HT-29 (cell line): ENCODE results near the gene NBAS. TPM values are rescaled to one million over a fixed set of nuclear protein-coding genes. Genes with fewer than 3 reads are reported as not detected.

Source experiments
- DNase-seq: peaks from one replicate; pipeline ENCODE4 v3.0.0-alpha.2; 2015; ENCODE audit warnings: low spot score
- total RNA-seq: library from RNA; depleted of rRNA; stranded (reverse); fragments of >200 nt; shearing (Covaris generic); gene quantifications from 2 replicates; pipeline ENCODE4 v1.2.3, GENCODE V29; 2014; rRNA removed

NBAS gene
- total RNA-seq, result 17.3 and 18.0 TPM in 2 replicates

DNA sequence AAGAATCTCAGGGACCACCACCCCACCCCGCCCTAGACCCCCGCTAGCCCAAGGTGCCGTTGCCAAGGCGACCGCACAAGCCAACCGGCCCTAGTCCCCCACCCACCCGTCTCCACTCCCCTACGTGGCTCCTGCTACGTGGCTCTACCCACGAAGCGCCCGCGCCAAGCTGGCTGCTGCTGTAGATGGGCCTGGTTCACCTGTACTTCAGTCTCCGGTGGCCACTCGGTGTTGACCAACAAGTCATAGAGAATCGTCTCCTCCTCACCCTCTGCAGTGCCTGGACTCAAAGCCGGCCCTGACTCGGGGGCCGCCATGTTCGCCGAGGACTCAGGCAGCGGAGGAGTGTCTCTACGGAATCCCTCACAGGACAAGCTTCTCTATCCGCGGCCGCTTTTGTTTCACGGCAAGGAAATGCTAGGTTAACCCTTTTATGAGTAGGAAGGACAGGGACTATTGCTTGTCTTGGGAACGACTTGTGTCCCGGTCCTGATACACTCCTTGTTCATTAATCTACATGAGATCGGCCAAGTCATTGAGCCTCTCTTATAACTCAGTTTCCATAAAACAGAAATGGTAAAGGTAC is at the start of gene NBAS:
NBAS (minus strand) TSS at position 347 of the 586 bp plus-strand sequence; CDS start at position 317, 30 bp downstream.
- DNase-seq, result peak; percentile 88

DNA sequence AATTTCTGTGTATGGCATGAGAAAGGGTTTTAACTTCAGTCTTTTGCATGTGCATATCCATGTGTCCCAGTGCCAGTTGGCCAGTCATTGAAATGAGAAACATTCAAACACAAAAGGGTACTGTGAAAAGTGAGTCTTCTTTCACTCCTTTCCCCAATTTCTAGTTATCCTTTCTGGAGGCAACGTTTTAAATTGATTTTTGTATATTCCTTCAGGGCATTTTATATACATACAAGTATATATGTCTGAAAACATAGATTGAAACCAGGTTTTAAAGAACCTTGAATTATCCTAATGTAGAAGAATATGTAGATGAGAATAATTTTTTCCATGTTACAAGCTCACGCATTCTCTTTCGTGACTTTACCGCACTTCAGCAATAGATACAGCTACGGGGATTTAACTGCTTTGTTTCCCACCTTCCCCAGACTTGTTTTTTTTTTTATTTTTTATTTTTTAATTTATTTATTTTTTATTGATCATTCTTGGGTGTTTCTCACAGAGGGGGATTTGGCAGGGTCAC is 49.4 kb upstream of the NBAS start:
- no peak for DNase-seq

DNA sequence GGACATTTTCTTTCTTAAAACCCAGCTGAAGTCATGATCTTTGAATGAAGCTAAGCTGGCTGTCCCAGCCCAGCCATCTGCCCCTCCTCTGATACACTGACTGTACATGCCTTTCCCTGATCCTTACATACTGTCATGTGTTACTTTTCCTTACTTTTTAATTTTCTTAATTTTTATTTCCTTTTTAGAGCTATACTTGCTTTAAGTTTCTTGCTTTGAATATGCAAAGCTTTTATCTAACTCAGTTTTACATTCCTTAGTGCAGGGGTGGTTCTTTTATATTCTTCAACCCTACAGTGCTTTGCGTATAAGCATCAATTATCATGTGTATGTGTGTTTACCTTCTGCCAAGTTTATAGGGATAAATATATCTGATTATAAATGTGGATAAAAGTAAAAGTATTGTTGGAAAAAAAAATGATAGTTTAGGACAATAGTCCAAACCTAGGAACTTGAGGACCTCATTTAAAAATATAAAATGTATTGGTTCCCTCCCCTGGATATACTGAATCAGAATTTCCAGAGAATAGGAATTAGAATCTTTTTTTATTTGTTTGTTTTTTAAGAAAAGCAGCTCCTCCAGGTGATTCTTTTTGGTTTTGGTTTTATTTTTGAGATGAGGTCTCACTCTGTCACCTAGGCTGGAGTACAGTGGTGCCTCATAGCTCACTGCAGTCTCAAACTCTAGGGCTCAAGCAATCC is 48.4 kb upstream of the NBAS start:
- no peak for DNase-seq

DNA sequence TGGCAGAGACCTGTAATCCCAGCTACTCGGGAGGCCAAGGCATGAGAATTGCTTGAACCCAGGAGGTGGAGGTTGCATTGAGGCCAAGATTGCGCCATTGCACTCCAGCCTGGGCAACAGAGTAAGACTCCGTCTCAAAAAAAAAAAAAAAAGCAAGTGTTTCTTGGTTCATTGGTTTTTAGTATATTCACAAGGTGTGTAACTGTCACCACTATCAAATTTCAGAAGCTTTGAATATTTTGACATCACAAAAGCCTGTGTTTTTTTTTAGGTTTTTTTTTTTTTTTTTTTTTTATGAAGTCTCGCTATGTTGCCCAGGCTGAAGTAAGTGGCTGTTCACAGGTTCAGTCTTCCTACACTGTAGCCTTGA is 47.2 kb upstream of the NBAS start:
- DNase-seq, result no peak

DNA sequence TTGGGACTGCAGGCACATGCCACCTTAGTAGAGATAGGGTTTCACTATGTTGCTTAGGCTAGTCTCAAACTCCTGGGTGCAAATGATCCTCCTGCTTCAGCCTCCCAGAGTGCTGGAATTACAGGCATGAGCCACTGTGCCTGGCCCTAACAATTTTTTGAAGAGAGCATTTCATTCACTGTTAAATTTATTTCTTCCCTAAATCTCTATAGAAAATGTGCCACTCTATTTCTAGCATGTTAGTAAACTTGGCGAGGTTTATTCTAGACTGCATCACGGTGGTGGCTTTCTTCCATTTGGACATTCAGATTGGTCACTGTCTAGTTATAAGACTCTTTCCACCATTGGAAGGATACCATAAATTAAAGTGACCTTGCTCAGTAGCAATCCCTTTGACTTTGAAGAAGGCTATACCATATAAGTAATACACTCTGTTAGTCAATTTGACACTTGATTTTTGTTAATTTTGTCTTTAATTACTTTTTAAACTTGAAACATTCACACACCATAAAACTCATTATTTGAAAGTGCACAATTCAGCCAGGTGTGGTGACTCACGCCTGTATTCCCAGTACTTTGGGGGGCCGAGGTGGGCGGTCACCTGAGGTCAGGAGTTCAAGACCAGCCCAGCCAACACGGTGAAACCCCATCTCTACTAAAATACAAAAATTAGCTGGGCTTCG is 46.7 kb upstream of the NBAS start:
- no peak for DNase-seq

DNA sequence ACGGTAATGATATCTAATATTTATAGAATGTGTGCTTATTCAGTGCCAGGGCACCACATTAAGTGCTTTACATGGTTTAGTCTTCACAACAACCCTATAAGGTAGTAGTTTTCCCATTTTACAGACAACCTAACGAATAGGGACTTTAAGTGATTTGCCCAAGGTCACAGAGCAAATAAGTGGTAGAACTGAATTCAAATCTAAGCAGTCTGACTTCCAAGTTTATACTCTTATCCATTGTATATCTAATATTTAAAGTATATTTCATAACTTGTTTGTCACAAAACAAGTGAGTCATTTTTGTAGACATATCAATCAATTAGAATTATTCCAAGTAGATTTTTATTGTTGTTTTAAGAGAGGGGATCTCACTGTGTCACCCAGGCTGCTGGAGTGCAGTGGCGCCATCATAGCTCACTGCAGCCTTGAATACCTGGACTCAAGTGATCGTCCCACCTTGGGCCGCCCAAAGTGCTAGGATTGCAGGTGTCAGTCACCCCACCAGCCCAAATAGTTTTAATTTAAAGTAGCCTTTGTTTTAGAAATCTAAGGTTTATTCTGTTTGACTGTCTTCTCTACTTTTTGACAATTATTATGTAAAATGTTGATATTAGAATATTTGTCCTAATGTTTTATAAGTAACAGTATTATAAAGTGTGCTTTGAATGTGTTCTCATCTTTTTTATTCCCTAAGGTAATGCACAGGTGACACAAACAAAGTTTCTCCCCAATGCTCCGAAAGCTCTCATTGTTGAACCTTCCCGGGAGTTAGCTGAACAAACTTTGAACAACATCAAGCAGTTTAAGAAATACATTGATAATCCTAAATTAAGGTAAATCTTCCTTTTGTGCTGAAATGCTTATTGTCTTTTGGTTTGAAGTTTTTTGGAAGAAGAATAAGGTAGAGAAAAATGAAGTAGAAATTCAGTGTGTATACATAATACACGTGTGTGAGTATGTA is 45.6 kb upstream of the NBAS start:
- no peak for DNase-seq

DNA sequence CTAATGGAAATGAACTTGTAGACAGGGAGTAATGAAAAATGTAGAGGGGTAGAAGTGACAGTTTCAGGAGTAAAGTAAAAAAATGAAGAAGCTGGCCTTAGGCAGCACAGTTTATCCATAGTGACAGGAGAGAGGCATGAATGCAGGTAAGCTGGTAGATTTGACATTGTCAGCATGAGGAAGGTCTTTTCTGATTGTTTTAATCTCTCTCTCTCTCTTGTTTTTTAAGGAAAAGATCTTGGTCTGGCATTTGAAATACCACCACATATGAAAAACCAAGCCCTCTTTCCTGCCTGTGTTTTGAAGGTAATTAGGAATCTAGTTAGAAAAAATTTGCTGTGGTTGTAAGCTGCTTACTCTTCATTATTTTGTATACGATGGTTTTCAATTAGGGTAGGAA is 44.6 kb upstream of the NBAS start:
- DNase-seq, result no peak

DNA sequence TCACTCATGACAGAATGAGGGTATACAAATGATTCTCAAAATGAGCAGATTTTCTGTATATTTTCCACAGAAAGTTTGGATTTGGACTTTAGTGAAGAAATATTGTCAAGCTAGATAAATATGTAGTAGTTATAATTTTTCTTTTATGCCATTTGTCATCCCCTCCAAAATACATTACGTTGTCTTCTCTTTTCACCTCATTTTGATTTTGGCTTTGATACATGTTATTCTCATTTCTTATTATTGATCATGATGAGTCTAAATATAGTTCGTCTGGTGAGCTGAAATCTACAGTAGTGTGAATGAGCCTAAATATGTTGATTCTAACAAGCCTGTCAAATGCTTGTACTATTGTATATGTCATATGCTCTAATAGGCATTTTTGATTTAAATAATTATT is 42.8 kb upstream of the NBAS start:
- no peak for DNase-seq

DNA sequence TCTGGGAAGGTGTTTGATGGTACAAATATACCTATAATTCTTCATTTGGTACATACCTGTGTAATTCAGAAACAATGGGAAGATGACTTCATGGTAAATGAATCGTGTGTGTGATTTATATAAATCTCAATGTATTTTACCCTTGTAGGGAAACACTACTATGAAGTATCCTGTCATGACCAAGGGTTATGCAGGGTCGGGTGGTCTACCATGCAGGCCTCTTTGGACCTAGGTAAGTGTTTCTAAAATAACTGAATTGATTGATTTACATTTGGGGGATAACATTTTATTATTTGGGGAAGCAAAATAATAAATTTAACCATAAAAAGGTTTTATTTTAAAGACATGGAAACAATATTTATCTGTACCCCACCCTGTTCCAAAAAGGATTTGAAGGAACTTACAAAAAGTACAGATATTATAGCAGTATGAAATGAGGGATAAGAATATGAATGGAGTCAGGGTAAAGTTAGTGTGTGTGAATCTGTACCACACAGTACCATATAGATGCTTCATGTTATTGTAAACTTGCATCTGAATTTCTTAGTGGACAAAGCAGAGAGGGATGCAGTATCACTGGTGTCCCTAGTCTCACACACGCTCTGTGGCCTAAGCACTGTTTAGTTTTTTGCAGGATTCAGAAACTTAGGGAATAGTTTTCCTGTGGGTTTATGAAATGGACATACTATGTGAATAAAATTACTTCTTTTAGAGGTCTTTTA is 42.1 kb upstream of the NBAS start:
- DNase-seq, result no peak

DNA sequence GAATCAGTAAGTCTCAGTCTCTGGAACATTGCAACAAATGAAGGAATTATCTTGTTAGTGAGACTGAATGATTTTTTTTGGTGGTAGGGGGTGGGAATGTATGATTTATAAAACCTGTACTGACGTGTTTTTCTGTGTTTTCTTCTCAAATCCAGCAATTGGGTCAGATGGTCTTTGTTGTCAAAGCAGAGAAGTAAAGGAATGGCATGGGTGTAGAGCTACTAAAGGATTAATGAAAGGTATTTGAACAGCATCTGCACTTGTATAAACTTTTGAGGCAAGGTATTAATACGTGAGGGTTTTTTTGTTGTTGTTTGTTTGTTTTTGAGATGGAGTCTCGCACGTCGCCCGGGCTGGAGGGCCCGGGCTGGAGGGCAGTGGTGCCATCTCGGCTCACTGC is 41.3 kb upstream of the NBAS start:
- DNase-seq, result no peak

DNA sequence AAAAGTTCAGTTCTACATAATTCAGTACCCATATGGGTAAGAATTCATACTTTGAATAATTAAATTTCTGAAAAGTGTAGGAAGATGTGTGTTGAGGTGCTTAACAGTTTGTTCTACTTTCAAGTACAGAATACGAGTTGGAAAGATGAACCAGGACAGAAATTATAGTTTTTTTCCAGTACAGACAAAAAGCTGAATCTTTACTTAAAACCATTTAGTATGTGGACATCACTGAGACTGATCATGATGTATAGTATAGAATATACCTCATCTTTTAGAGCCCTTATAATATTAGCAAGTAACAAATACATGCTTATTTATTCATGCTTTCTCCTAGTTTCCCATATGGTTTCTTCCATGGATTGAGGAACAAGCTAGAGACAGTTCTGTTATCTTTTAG is 40.5 kb upstream of the NBAS start:
- no peak for DNase-seq

DNA sequence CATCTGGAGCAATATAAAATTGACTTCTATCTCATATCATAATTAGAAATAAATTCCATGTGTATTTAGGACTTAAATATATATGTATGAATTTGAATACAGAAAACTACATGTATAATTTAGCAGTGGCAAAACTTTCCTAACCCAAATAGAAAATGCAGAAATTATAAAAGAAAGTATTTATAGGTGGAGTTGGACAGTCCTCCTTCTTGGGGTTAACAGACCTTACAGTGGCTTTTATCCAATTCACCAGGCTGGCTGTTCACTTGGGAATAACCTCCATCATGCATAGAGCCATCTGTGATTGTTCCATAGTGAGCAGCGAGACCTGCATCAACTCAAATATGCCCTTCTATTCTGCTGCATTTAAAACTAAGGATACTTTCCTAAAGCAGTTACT is 38.9 kb upstream of the NBAS start:
- DNase-seq, result no peak

DNA sequence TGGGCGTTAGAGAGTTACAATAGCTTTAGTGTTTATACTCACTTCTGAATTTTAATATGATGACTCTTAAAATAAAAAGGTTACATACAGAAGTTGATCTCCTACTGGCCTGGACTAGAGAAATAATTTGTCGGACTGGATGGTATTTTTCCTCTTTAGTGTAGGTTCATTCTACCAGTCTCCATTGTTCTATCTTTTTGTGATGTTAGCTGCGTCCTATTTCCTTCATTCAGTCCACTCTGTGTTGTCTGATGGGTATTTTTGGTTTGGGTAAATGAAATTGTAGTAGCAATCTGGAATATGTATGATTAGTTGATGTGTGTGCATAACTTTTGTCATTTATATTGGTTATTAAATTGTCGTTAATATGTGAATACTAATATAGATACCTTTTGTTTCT is 35.8 kb upstream of the NBAS start:
- no peak for DNase-seq

DNA sequence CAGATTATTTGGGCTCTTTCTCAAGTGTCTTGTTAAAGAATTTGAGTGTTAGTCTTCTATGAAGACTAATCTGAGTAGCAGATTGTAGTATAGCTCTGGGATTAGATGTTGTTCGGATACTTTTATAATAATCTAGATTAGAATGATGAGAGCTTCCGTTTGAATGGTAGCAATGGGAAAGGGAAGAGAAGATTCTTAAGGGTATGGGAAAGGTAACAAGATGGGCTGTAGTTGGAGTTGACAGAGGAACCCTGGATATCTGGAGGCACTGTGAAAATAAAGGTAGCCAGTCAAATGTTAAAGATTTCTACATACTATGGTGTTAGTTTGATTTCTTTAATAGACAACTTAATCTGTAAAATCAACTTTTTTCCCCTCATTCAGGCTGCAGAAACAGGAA is 35.2 kb upstream of the NBAS start:
- no peak for DNase-seq

DNA sequence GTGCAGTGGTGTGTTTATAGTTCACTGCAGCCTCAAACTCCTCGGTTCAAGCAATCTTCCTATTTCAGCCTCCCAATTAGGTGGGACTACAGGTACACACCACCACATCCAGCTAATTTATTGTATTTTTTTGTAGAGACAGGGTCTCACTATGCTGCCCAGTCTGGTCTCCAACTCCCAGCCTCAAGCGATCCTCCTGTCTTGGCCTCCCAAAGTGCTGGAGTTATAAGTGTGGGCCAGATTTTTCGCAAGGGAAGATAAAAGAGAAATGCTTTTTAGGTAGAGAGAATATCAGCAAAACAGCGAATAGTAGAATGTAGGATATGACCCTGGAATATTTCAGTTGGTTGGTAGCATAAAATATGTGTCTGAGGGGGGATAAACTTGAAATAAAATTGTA is 34.8 kb upstream of the NBAS start:
- no peak for DNase-seq

DNA sequence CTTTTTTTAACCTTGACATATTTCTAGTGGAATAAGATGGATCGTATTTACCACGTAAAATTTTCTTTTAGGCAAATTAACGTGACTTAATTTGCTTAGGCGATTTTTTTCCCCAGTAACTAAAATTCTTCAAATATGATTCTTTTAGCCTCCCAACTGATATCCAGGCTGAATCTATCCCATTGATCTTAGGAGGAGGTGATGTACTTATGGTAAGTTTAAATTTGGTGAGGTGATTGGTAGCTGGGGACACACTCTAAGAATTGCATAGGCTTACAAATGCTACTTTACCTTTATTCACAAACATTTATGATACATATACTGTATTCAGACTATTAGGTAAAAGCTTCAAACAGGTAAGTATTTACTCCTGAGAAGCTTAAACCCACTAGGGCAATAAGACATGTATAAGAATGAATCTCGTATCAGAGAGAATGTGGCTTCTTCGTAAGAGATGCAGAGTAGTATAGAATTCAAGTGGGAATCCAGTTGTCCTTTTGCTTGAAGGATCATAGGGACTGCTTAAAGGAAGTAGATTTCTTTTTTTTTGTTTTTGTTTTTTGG is 34.3 kb upstream of the NBAS start:
- DNase-seq, result no peak

DNA sequence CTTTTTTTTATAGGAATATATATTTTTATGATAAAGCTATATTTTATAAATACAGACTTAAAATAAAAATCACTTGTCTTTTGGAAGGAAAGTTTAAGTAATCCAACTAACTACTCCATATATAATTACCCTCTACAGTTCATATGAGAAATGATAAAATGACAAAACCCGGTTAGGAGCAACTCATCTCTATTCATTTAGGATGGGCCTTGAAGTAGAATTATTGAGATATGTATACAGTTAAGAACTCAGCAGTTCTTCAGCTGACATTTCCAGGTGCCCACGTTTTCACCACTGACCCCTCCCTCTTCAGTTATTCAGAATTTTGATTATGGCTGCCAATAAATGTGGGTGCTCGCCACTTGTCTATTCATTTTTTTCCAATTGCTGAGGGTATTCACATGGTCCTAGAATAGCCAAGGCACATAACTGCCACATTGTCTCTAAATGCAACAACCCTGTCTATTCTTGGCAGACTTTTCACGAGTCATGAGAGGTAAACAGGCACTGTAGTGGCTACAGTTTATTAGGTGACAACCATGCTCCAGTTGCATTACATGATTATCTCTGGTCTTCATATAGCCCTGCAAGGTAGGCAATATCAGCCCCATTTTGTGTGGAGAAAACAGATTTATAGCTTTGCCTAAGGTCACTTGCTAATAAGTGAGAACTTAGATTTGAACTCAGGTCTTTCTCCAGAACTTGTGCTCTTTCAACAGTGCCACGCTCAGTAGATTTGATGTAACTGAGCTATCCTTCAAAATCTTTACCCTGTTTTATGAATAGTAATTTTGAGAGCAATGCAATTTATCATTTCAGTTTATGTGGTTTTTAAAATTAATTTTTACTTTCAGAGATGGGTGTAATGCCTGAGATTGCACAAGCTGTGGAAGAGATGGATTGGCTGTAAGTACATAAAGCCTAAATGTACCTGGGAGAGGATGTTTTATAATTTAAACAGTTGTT is 33.4 kb upstream of the NBAS start:
- DNase-seq, result no peak

DNA sequence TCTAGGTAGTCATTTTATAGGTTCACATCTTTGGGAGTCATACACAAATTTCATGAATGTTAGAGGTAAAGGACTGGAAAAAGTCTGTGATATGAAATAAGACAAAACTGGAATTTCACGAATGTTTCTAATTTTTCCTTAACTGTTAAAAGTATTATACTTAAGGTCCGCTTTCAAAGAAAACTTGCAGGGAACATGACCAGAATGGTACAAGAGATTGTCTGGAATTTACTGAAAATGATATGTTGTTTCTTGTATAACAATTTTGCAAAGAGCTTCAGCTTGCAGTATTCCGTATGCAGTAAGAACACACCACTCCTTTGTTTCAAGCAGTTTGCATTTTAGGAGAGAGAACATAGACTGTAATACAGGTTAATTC is 32.2 kb upstream of the NBAS start:
- DNase-seq, result no peak

DNA sequence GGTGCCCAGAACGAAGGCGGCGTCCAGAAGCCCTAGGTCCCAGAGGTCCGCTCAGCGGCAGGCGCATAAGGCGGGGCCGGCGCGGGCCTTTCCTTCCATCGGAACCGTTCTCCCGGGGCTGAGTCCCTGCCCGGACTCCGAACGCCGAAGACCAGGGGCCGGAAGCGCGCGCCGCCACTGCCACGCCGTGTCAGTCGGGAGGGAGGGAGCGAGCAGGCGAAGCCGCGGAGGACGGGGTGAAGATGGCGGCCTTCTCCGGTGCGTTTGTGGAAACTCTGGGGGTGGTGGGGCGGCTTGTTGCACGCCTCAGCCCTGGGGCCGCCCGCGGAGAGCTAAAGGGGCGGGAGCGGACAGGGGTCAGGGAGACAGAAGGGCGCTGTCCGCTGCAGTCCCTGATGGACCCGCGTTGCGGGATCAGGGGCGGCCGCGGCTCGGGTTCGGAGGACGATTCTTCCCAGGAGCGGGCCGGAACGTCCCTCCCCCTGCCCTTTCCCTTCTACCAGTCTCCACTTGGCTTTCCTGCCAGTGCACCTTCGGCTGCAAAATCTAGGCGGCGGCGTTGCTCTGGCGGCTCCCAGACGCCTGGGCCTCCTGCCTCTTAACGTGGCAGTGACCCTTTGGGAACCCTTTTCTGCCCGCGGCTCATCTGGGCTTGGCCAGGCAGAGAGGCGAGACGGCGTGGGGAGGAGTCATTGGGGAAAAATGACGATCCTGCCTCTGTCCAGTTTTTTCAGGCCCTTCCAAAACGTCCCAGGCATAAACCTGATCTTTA is 30.7 kb upstream of the NBAS start, which contains the start of gene DDX1:
DDX1 (plus strand) TSS at position 177 of the 772 bp plus-strand sequence; CDS start at position 243, 66 bp downstream.
- DNase-seq, result peak; percentile 83
